GM19397 (cell line): ENCODE measurements around the gene EPB41L2.
A peak's percentile ranks its signal among the peaks of the same experiment; 100 is the strongest.

ENCODE experiments used
- ATAC-seq: cut with Tn5 transposase; IDR thresholded peaks from one replicate; pipeline ENCODE4 v1.9.1; 2021; ENCODE audit warnings: mild to moderate bottlenecking, moderate library complexity; ENCODE audit not compliant: unreplicated experiment

The EPB41L2 gene

DNA sequence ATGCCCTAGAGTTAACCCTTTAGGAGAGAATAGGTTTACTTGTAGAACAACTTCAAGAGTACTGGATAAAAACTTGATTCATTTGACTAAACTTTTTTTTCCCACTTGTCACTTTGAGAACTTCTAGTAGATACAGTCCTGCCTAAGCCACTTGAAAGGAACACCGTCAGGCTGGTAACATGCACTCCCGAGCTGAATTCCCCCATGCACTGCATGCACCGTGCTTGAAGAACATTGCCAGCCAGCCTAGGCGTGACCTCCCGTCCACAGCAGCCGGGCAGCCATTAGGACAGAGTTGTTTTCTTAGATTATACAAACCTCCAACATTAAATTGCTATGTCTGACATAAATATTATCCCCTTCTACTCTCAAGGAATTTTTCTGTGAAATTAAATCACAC, 183.2 kb downstream of the EPB41L2 start:
- no peak for ATAC-seq

DNA sequence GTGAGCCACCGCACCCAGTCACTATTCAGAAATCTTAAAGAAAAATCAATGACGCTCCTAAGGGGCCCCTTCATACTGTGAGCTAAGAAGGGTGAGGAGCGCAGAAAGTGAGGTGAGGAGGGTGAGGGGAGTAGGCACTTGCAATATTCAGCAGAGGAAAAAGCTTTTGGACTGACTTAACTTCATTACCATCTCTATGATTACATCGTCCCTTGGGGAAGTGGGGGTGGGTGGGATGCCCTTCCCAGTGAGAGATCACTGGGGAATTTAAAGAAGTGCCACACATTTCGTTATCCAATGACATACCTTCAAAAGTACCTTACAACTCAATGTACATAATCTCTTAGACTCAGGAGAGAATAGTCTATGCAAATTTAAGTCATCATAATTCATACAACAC, 189.3 kb downstream of the EPB41L2 start:
- no peak for ATAC-seq

DNA sequence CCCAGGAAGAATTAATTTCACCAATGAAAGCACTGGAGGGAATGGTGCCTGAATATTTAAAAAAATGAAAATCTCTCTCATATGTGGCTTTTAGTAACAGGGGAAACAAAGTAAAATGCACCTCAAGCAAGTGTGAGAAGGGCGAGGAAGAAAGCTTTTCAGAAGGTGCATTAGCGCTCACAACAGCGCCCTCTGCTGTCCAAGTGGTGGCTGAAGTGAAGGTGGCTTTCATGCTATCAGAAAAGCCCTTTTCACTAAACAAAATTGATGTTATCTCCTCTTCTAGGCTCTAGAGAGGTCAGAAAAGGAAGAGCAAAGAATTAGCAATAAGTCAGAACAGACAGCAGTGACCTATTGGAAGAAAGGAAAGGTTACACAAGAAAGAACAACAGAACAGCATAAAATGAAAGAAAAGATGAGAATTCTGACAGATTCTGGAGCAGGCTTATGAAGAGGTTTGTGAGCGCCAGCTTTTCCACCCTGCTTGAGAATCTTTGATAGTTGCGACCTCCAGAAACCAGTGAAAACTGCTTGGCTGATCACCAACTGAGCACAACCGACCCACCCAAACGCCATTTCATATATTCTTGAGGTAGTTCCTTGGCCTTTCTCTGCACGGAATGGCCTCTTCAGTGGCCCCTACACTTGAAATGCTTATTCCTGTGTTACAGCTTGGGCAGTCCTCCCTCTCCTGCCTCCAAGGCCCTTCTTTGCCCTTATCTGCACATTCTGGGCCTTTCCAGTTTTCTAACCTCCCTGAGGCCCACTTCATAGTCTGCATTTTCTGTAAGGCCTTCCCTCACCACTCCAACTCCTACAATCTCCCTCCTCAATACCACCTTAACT, 190.6 kb downstream of the EPB41L2 start:
- no peak for ATAC-seq

DNA sequence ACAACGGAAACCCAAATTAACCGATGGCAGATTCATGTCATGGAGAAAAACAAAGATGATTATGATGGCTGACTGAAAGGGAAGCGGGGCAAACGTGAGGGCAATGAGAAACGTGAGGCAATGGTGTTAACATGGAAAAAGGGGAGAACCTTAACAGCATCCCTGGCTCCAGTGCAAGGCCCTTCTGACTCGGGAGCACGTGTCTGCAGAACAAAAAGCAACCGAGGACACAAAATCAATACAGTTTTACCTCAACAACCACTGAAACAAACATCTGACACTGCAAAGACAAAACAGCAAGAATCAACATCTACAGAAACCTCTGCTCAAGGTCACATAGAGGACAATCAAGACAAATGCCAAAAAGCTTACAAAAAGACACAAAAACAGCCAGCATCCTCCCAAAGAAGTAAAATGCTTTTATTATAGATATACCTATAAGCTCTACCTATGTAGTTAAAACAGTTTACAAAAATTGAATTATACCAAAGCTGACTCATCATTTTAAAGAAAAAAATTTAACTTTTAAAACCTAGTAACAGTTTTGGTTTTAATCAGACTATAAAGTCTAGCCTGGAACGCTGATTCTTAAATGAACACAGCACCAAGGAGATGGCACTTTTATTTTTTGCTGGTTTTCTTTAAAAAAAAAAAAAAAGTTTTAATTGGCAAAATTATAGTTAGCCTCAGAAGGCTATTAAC, 192.7 kb downstream of the EPB41L2 start:
- no peak for ATAC-seq

DNA sequence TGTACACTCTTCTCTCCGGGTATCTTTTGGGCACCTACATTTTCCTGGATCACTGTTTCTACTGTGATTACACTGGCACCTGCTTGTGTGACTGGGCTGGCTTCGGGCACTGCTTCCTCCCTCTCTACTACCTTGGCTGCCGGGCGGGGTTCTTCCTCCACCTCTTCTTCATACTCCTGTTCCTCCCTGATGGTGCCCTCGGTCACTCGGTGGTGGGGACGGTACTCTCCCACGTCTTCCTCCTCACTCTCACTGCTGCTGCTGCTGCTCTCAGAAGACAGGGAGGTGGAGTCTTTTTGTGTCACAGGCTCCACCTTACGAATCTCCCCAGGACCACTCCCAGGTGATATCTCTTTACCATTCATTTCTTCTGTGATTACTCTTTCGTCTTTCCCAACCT, 193.4 kb downstream of the EPB41L2 start:
- ATAC-seq, result no peak

DNA sequence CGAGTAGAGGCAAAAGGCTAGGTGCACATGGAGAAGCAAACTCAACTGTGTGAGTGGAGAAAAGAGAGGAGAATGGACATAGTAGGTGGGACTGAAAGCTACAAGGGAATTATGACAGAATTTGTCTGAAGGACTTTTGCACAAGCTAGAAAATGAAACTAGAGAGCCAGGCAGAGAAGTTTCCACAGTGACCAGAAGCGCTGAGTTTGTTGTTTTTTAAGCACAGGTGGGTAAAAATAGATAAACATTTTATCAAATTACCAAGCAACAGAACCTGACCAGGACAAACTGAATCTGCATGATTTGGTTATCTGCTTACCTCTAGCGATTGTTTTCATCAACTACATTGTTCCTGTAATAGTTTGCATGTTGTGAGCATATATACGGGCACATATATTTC, 197.3 kb downstream of the EPB41L2 start:
- ATAC-seq, result no peak

DNA sequence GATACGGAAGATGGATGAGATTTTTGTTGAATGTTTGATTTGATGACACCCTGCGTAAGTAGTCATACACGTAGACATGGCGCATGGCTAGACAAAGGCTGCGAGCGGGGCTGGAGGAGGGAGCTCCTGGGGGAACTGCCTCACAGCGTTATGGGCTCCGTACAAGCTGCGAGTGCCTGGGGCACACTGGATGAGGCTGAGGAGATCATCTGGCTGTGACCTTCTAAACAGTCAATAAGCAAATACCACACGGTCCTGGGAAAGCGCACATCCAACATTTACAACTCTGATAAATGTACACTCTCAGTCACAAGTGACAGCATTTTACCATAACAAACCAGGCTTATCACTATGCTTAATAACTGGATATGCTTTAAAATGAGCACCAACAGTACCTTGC, 198.7 kb downstream of the EPB41L2 start:
- no peak for ATAC-seq

DNA sequence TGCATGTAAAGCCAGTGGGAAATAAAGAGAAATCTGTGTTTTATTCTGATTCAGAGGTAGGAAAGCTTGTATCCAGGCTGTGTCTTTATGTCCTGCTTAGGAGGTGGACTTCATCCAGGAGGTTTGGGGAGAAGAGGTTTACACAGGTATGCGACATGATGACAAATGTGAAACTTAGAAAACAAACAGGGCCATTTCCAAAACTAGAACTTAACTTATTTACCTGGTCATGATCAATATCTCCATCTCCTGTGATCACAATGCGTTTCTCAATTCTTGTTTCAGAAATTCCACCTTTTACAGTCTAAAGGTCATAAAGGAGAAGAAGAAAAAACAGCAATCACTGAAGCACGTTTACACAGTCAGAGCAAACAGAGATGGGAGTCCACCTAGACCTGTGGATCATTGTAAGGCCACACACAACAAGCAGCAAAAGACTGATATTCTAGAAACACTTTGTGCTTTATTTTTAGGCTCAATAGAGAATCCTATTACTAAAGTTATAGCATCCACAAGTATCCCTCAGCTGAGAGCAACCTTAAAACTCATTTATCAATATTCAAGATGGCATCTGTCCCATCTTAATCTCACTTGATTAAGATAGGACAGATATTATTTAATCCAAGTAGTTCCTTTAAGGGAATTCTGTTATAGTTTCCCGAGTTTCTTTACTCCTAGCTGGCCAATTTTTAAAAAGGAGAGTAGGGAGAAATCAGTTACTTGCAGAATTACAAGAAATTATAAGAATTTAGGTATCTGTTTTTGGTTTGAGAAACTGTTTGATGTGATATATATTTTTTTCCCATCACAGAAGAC, 199.4 kb downstream of the EPB41L2 start:
- ATAC-seq, result no peak

DNA sequence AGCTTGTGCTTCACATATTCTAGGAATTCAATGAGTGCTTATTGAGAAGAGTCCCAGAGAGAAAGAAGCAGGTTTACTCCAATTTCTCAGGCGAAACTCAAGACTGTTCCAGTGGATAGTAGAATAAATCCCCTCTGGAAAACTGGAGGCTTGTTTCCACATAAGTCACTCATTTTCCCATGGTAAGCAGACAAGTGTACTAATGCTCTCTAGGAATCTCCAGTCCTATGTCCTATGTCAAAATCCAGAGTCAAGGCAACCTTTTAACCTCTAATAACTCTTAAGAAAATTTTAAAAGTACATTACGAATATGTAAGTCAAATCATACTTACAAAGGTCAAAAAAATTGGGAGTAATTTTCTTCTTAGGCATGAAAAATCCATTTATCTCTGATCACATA, 200.7 kb downstream of the EPB41L2 start:
- no peak for ATAC-seq

DNA sequence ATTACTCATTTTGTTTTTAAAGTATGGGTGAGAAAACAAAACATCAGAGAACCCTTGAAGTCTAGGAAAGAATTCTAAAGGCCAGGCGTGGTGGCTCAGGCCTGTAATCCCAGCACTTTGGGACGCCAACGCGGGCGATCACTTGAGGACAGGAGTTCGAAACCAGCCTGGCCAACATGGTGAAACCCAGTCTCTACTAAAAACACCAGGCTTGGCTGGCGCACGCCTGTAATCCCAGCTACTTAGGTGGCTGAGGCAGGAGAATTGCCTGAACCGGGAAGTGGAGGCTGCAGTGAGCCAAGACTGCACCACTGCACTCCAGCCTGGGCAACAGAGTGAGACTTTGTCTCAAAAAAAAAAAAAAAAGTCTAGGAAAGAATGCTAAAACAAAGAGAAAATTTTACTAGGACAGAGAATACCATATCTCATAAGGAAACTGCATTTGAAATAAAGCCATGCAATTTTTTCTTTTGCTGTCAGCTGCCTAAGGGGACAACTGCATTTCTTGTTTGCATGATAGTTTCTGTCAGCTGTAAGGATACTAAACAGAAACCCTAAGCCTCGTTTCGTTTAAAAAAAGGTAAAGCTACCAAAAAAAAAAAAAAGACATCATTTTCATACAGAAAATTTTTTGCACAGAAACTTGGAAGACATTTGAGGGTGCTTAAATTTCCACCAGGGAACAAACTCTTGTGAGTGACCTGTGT, 203.7 kb downstream of the EPB41L2 start:
- ATAC-seq, result no peak

DNA sequence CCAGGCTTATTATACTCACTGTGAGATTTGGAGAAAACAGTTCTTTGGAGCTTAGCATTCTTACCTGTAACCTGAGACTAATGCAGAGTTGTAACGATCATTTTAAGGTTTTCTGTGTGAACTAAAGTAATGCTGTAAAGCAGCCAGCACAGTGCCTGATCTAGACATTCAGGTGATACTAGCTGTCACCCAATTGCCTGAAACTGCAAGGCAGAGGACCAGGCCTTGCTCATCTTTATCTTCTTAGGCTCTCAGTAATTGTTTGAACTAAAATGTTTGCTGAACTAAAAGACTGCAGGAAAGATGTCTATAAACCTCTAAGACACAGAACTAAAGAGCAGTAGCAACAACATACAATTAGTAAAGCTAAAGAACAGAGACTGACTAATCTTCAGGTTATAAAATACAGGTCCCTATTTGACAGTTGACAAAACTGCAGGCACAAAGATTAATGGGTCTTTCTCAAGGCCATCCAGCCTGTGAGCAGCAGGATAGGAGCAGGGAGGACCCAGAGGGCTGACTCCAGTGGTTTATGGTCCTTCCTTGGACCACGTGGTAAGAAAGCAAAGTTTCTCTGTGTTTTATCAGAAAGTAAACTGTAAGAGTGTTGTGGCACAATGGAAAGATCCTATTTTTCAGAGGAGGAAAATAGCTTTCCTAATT, 204.4 kb downstream of the EPB41L2 start:
- no peak for ATAC-seq

DNA sequence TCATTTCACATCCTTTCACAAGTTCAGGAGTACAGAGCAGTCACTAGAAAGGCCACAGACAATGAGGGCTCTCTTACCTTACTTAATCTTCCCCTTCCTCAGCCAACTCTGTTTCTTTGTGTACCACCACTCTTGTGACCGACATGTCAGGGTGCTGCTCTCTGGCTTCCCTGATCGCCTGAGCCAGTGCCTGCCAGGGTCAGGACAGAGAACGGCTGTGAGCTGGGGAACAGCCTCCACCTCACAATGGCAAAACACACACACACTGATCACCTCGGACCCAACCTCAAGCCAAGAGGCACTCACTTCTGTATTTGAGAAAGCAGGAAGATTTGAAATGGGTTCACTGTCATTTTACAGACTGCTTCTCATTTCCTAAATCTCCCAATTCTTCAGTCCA, 205.0 kb downstream of the EPB41L2 start:
- no peak for ATAC-seq

DNA sequence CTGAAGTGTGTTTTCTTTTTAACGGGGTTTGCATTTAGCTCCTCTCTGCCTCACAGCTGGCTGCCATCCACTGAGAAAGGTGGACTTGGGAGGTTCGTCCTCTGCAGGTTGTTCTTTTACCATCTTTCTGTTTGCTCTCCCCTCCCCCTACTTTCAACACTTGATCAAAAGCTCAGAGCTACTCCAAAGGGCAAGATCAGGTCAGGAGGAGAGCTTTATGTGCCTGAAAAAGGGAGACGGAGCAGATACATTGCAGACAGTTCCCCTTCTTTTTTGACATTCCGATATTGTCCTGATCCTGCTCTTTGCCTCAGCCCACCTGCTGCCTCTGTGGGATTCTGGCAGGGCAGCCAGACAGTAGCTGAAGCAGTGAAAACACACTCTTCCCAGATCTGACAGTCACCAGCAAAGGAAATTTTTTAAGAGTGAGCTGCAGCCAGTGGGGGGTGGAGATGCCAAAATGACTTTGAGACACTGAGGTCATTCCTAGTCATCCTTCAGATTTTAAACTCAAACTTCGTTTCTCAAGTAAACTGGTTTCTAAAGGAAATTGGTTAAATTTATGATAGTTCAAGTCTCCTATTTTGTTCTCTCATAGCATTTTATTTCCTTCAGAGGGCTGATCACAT, 209.4 kb downstream of the EPB41L2 start:
- no peak for ATAC-seq

DNA sequence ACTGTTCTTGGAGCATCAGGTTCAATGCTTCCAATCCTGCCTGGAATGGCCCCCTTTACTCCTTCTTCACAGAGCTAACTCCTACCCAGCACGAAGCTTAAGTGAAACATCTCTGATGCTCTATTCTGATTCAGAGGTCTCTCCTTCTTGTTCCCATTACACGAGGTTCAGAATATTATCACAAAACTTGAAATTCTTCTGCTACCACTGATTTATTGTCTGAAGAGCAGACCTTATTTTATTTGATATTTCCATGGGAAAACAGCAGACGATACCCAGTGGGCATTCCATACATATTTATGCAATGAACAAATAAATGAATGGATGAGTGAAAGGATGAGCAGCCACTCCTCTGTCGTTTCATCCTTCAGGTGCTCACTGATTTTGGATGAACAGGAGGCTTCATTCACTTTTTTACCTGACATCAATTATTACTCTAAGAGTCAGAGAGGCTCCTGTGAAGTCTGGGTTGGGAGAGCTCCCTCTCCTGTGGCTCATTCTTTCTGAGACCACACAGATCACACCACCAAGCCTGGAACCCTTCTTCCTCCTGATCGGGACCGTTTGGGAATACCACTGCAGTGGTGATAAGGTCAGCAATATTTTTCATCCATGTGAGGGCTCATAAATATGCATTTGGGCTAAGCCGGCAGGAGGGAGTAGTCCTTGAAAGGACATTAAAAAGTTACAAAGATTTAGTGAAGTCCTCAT, 210.0 kb downstream of the EPB41L2 start:
- ATAC-seq, result no peak

DNA sequence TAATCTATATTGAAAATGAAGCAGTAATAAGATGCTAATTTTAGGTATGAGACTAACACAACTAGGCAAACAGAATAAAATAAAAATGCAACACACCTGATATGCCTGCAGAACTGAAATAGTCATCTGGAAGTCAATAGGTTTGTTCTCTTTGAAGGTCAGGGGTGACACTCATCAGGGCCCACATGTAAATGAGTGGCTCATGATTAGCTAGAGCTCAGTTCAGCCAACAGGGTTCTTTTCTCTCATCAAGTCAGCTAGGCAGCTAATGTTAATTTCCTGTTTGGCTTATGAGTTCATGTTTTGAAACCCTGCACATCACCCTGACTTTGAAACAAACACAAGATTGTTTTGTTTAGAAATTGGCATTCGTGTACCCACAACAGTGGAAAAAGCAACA, 212.0 kb downstream of the EPB41L2 start:
- ATAC-seq, result no peak

DNA sequence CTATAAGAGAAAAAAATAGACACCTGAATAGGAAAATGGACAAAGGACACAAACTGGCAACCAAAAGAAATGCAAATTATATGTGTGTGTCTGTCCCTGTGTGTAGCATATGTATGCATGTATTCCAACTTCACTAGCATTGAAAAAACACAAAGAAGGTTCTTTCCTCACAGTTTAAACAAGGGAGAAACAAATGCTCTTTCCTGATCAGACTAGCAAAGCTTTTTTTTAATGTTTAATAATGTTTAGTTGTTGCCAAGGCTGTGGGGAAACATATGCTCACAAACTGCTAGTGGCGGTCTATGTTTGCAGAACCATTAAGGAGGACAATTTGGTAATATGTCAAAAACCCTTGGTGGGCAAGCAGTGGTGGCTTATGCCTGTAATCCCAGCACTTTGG, 213.5 kb downstream of the EPB41L2 start:
- no peak for ATAC-seq

DNA sequence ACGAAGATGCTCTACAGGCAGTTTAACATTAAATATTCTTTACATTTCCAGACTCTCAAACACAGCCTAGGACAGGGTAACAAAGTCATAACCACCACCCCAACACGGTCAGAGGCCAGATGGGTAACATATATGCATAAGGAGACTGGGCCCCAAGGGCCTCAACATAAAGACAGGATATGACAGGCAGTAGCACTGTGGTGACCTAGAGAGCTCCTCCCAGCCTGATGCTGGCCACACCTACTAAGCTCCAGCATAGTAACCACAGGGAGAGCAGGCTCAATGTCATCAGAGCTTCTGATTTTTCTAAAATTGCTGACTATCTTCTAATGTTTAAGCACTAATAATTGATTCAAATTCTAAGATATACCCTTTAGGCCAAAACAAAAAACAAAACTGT, 214.1 kb downstream of the EPB41L2 start:
- ATAC-seq, result peak; percentile 80

DNA sequence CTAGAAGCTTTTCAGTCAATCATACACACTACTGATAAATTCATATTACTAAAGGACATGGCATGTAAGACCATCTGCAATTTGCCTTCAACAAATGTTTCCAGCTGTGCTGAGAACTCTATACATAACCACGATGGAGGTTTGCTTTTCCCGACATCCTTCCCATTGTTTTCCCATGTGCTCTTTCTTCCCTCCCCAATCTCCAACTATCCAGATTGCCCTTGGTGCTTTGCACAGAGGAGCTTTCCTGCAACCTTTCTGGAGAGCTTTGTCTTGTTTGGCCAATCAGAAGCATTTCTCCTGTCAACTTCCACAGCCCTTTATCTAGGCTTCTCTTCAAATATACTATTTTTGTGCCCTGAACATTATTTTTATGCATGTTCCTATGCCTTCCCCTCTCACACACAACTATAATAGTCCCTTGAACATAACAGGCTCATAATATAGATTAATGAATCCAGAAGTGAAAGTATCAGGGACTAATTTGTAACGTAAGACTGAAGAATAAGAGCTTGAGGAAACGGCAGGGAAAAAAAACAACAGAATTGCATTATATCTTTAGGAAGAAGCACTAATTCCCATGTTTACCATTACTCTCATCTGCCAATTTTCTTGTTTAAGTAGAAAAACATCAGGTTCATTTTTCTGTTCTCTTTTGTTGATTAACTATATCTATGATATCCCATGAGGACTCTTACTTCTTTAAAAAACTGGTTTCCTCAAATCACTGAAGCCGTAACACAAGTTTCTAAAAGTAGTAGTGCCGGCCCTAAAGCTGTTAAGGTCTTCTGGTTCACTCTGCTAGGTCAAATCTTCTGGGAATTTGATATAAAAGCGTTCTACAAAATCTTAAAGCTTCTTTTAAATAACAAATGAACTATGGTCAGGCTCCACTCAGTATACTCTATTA, 215.8 kb downstream of the EPB41L2 start:
- ATAC-seq, result no peak
